Left lung (tissue), 10 donors: Measurements from ENCODE around the gene FSTL5. TPM values are rescaled to one million over a fixed set of nuclear protein-coding genes. Genes with fewer than 3 reads are reported as not detected.

ENCODE experiments used
- ATAC-seq: fragments of 200-7000 bp; cut with Tn5 transposase; one replicate; pipeline ENCODE4 v1.9.1; 2020; ENCODE audit warnings: moderate library complexity
- DNase-seq, 4 donors: peaks; one replicate each; pipeline ENCODE4 v3.0.0-alpha.2; 2013 to 2020
- H3K27ac ChIP-seq, 2 donors: fragments of 200-600 bp; sonication (generic) in 1 of 2; one replicate each; pipeline versions ENCODE4 v1.5.0 to v1.8.0; 2020 to 2021
- H3K27me3 ChIP-seq, 2 donors: fragments of 200-600 bp; sonication (generic) in 1 of 2; one replicate each; pipeline versions ENCODE4 v1.5.0 to v1.8.0; 2020 to 2021
- H3K36me3 ChIP-seq, 2 donors: fragments of 200-600 bp; sonication (generic) in 1 of 2; one replicate each; pipeline versions ENCODE4 v1.5.0 to v1.8.0; 2020 to 2021
- H3K4me1 ChIP-seq, 2 donors: fragments of 200-600 bp; one replicate each; pipeline ENCODE4 v1.8.0; 2021
- H3K4me3 ChIP-seq, 2 donors: fragments of 200-600 bp; sonication (generic) in 1 of 2; one replicate each; pipeline versions ENCODE4 v1.5.0 to v1.8.0; 2020 to 2021; ENCODE audit warnings: mild to moderate bottlenecking in 1 of 2
- H3K9me3 ChIP-seq, 2 donors: fragments of 200-600 bp; sonication (generic) in 1 of 2; one replicate each; pipeline versions ENCODE4 v1.5.0 to v1.8.0; 2020 to 2021
- CTCF ChIP-seq, 2 donors: fragments of 200-600 bp; sonication (generic) in 1 of 2; IDR thresholded peaks; one replicate each; pipeline versions ENCODE4 v1.5.0 to v1.8.0; 2021; ENCODE audit warnings: antibody characterized with exemption in 2 of 2
- intact Hi-C, 2 donors: fragments of 100-400 bp; cut with DNase I; formaldehyde crosslinking; loops; one replicate each; pipeline versions ENCODE4 v1.11.2 to v1.14.2; 2022
- polyA plus RNA-seq, 6 donors: library from polyadenylated mRNA; unstranded; fragments of 120-200 nt; gene quantifications; one replicate each; pipeline ENCODE4 v1.2.1, GENCODE V29; 2013; ENCODE audit not compliant: insufficient read length in 6 of 6
- total RNA-seq, 2 donors: library from RNA; stranded (reverse); fragmentation: NEBNext Ultra II Directional; extraction: Animal tissue kit (Norgen Biotek cat#: 25700); gene quantifications; one replicate each; pipeline ENCODE4 v1.2.1, GENCODE V29; 2021
- donor health status: DM: no; HTN: yes; CAD: no.
- donor health status: DM: no; HTN: no; CAD: no.

FSTL5 gene
- total and polyA plus RNA-seq, 8 donors = 0.14 to 0.60 (median 0.31) TPM; not detected in 2

- Histone ChIP-seq H3K4me1 (no peaks in the 10 kb centered on the region), H3K27ac (no peak overlapping the region), H3K4me3 (no peak overlapping the region), H3K36me3 (no peaks in the 10 kb centered on the region), H3K27me3 (no peaks in the 10 kb centered on the region), H3K9me3 (no peaks in the 10 kb centered on the region)
- intact Hi-C loops = no loop called here
- DNase-seq (no peak), ATAC-seq (no peak)
- TF ChIP-seq CTCF (IDR thresholded peaks at IDR 0.05) = no peak
Observed at GRCh38 chr4:161658676-161659075, 505.1 kb downstream of the FSTL5 start.

GRCh38 chr4:161657616-161658015 is 506.2 kb downstream of the FSTL5 start:
- intact Hi-C loops = no loop called here

GRCh38 chr4:161656594-161656993 is 507.2 kb downstream of the FSTL5 start:
- Histone ChIP-seq H3K36me3 (no peaks in the 10 kb centered on the region), H3K4me3 (no peak overlapping the region), H3K9me3 (no peaks in the 10 kb centered on the region), H3K4me1 (no peaks in the 10 kb centered on the region), H3K27ac (no peak overlapping the region), H3K27me3 (no peaks in the 10 kb centered on the region)
- ATAC-seq = no peak
- DNase-seq = no peak
- intact Hi-C loops = no loop called here
- no peak for TF ChIP-seq CTCF (IDR thresholded peaks at IDR 0.05)

More at GRCh38 chr4:161657616-161658015, 506.2 kb downstream of the FSTL5 start:
- Histone ChIP-seq H3K36me3 (no peaks in the 10 kb centered on the region), H3K4me1 (no peaks in the 10 kb centered on the region), H3K27ac (no peak overlapping the region), H3K9me3 (no peaks in the 10 kb centered on the region), H3K27me3 (no peaks in the 10 kb centered on the region), H3K4me3 (no peak overlapping the region)
- DNase-seq = peak in 2 of 4 donors; percentile 45 to 68
- ATAC-seq = no peak
- no peak for TF ChIP-seq CTCF (IDR thresholded peaks at IDR 0.05)

GRCh38 chr4:161655148-161655547 is 508.7 kb downstream of the FSTL5 start:
- no peaks in the 10 kb centered on the region for H3K36me3 ChIP-seq
- intact Hi-C loops = no loop called here
- H3K9me3 ChIP-seq = no peaks in the 10 kb centered on the region
- no peak overlapping the region for H3K27ac ChIP-seq
- DNase-seq (no peak), ATAC-seq (no peak)
- H3K27me3 ChIP-seq = no peaks in the 10 kb centered on the region
- H3K4me1 ChIP-seq = no peaks in the 10 kb centered on the region
- TF ChIP-seq CTCF (IDR thresholded peaks at IDR 0.05) = no peak
- no peak overlapping the region for H3K4me3 ChIP-seq

- no peak overlapping the region for H3K4me3 ChIP-seq
- no peaks in the 10 kb centered on the region for H3K9me3 ChIP-seq
- H3K4me1 ChIP-seq = no peaks in the 10 kb centered on the region
- intact Hi-C loops = no loop called here
- H3K27me3 ChIP-seq = no peaks in the 10 kb centered on the region
- H3K27ac ChIP-seq = no peak overlapping the region
- H3K36me3 ChIP-seq = no peaks in the 10 kb centered on the region
- DNase-seq (no peak), ATAC-seq (no peak)
- TF ChIP-seq CTCF (IDR thresholded peaks at IDR 0.05) = no peak
Observed at GRCh38 chr4:161653697-161654096, 510.1 kb downstream of the FSTL5 start.
